Progenitor cell of endocrine pancreas (in vitro differentiated cells): Measurements from ENCODE around the gene RPTOR. TPM values are rescaled to one million over a fixed set of nuclear protein-coding genes. Genes with fewer than 3 reads are reported as not detected.

ENCODE experiments used
- DNase-seq: peaks from one replicate; pipeline ENCODE4 v3.0.0; 2021; ENCODE audit warnings: low spot score; ENCODE audit not compliant: unreplicated experiment
- H3K27ac Mint-ChIP-seq: 2 replicates; pipeline ENCODE4 v1.8.0; 2021; ENCODE audit warnings: mild to moderate bottlenecking, moderate library complexity, mixed read lengths
- H3K27me3 Mint-ChIP-seq: 2 replicates; pipeline ENCODE4 v1.8.0; 2021; ENCODE audit warnings: mixed read lengths
- H3K36me3 Mint-ChIP-seq: 2 replicates; pipeline ENCODE4 v1.8.0; 2022; ENCODE audit warnings: mixed read lengths; ENCODE audit not compliant: insufficient read depth
- H3K4me1 Mint-ChIP-seq: 2 replicates; pipeline ENCODE4 v1.8.0; 2021; ENCODE audit warnings: low read depth, mixed read lengths
- H3K4me3 Mint-ChIP-seq: 2 replicates; pipeline ENCODE4 v1.8.0; 2021; ENCODE audit warnings: low read depth, mild to moderate bottlenecking, moderate library complexity, mixed read lengths
- H3K9me3 Mint-ChIP-seq: 2 replicates; pipeline ENCODE4 v1.8.0; 2021; ENCODE audit warnings: low read depth, mixed read lengths
- total RNA-seq: library from RNA; stranded (reverse); gene quantifications from 2 replicates; pipeline ENCODE4 v1.2.1, GENCODE V29; 2021
- TF ChIP-seq, protein P1 (sequence below): fragments of 200-600 bp; sonication (generic); IDR thresholded peaks from one replicate; pipeline ENCODE4 v1.5.0; 2021; ENCODE audit warnings: antibody characterized with exemption, mild to moderate bottlenecking; ENCODE audit not compliant: unreplicated experiment

Gene RPTOR
- total RNA-seq, 1 donor from 2014 or later: 40.0 TPM

DNA sequence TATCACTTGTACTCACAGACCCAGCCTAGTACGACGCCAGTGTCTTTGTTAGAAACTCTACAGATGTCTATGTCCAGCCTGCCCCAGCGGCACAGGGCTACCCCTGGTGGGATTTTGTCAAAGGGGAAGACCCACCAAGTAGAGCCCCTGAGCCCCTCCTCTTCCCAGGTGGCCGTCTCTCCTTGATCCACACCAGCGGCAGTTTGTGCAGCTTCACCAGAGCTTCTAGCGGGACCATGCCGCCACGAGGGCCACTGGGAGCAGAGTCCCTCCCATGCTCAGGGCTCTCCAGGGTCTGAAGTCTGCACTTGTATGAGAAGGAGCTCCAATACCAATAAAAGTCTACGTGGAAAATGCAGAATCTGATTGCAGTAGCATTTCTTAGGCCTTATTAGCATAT, 157.1 kb downstream of the RPTOR start:
- Mint-ChIP-seq H3K27me3 (no peaks in the 10 kb centered on the region), H3K4me3 (no peak overlapping the region), H3K36me3 (peaks cover 7% of the 10 kb centered on the region), H3K27ac (no peak overlapping the region), H3K4me1 (peaks cover 17% of the 10 kb centered on the region), H3K9me3 (peaks cover 12% of the 10 kb centered on the region)
- TF ChIP-seq, protein P1, sequence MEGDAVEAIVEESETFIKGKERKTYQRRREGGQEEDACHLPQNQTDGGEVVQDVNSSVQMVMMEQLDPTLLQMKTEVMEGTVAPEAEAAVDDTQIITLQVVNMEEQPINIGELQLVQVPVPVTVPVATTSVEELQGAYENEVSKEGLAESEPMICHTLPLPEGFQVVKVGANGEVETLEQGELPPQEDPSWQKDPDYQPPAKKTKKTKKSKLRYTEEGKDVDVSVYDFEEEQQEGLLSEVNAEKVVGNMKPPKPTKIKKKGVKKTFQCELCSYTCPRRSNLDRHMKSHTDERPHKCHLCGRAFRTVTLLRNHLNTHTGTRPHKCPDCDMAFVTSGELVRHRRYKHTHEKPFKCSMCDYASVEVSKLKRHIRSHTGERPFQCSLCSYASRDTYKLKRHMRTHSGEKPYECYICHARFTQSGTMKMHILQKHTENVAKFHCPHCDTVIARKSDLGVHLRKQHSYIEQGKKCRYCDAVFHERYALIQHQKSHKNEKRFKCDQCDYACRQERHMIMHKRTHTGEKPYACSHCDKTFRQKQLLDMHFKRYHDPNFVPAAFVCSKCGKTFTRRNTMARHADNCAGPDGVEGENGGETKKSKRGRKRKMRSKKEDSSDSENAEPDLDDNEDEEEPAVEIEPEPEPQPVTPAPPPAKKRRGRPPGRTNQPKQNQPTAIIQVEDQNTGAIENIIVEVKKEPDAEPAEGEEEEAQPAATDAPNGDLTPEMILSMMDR: no peak
- DNase-seq: no peak

DNA sequence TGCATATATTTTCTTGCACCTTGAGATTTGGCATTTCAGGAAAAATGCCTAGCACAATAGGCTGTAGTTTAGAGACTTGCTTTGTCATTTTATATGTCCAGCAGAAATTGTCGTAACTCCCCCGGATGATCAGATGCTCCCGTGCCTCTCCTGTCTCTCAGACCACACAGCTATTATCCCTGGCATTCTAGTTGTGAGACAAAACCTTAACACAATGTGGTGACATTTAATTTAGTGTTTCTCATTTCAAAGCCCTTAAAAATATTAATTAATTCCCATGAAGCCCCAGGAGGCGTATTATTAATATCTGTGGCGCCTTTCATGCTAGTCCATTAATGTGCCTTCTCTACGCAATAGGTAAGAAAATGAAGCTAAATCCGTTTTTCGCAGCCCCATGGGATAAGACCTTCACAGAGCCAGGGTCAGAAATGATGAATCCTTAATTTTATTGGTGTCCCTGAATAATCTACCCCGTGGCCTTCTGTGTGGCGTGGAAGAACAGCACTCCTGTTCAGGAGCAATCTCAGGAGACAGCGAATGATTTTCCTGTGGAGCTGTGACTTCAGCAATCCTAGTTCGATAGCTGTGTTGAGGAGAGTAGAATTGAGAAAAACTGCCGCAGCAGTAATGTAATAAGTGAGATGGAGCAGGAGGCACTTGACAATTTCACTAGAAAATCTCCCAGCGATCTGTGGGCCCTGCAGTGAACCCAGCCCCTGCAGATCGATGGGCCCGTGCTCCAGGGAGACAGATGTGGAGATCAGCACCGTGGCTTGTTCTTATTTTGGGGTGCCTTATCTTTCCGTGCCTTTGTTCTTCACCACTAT, 157.9 kb downstream of the RPTOR start:
- peaks cover 19% of the 10 kb centered on the region for H3K4me1 Mint-ChIP-seq
- no peak overlapping the region for H3K27ac Mint-ChIP-seq

DNA sequence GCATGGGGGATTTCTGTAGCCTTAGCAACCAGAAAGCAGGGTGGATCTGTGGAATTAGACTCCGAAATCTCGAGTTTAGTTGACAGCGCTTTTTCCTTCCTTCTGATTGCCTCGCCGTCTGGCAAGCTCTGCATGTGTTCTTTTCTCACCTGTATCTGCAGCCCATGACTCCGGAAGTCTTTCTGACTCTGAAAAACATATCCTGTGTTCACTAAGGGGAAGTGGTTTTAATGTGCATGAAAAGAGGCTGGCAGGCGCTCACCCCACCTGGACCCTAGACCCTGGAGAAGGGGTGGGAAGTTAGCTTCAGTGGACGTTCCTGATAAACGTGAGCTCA, 158.5 kb downstream of the RPTOR start:
- H3K4me3 Mint-ChIP-seq: no peak overlapping the region
- H3K4me1 Mint-ChIP-seq: peaks cover 15% of the 10 kb centered on the region
- DNase-seq: no peak
- no peaks in the 10 kb centered on the region for H3K27me3 Mint-ChIP-seq
- TF ChIP-seq, protein P1: no peak
- H3K36me3 Mint-ChIP-seq: peaks cover 6% of the 10 kb centered on the region
- no peak overlapping the region for H3K27ac Mint-ChIP-seq
- H3K9me3 Mint-ChIP-seq: peaks cover 12% of the 10 kb centered on the region

More for the DNA sequence above, 157.9 kb downstream of the RPTOR start:
- Mint-ChIP-seq H3K4me3 (no peak overlapping the region), H3K36me3 (peaks cover 7% of the 10 kb centered on the region), H3K9me3 (peaks cover 12% of the 10 kb centered on the region), H3K27me3 (no peaks in the 10 kb centered on the region)
- TF ChIP-seq, protein P1: no peak
- no peak for DNase-seq

DNA sequence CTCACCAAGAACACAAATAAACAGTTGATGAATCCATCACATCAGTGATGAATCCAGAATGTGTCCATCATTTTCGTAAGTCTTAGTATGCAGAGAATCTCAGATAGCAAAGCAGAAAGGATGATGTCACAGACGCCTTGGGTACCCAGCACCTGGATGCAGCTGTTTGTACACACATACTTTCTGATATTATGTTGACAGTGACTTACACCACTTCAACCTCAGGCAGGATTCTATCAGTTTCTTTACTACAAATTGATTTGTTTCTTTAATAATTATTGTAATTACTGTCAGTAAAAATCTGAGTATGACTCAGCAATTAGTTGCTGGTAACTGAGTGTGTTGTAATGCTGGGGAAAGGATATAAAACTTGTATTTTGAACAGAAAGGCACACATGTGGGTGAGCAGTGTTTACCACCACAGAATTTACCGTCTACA, 159.8 kb downstream of the RPTOR start:
- Mint-ChIP-seq H3K4me1 (peaks cover 13% of the 10 kb centered on the region), H3K27ac (peak overlapping the region; percentile 38), H3K27me3 (no peaks in the 10 kb centered on the region), H3K9me3 (peaks cover 12% of the 10 kb centered on the region), H3K4me3 (no peak overlapping the region), H3K36me3 (peaks cover 7% of the 10 kb centered on the region)
- TF ChIP-seq, protein P1: no peak
- no peak for DNase-seq

DNA sequence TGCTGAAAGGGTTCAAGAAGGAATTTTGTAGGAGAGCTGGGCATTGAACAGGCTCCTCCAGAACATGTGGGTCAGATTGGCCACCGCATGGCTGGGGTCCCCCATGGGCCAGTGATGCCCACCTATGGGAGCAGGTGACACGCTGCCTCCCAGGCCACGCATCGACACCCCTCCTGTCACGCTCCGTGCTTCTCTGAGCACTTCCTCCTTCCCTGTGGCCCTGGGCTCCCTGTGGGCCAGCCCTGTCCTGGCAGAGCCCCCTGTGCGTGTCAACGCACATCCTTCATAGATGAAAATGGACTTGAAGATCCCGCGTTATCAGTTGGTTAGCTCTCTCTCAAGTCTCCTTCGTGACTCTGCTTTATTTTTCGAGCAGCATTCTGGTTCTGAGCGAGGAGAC, 160.3 kb downstream of the RPTOR start:
- Mint-ChIP-seq H3K9me3 (peaks cover 10% of the 10 kb centered on the region), H3K27me3 (no peaks in the 10 kb centered on the region), H3K27ac (peak overlapping the region; percentile 17), H3K4me3 (no peak overlapping the region), H3K4me1 (peaks cover 13% of the 10 kb centered on the region), H3K36me3 (peaks cover 10% of the 10 kb centered on the region)
- TF ChIP-seq, protein P1: no peak
- DNase-seq: no peak
